ENCODE measurements around the gene PDE8A.
"Not testable (repeated sequence)": the region's sequence is repeated elsewhere in the genome, so short reads cannot be mapped to it uniquely, and the experiment has no call there.

PDE8A gene

GRCh38 chr15:85011724-85012123 lies 30.1 kb downstream of the PDE8A start:
- DNase-seq, result not testable (repeated sequence)

GRCh38 chr15:85013785-85014184 lies 32.1 kb downstream of the PDE8A start:
- no peak for DNase-seq

DNA sequence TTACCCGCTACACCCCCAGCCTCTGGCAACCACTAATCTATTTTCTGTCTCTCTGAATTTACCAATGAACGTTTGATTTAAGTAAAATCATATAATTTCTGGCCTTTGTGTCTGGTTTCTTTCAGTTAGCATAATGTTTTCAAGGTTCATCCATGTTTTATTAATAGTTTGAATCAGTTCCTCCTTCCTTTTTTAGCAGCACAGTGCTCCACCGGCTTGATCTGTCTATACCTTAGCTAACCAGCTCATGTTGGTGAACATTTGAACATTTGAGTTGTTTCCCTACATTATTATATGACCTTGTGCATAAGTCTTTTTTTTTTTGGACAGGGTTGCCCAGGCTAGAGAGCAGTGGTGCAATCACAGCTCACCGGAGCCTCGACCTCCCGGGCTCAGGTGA lies 33.3 kb downstream of the PDE8A start:
- DNase-seq, result no peak

- DNase-seq, result no peak
Measured at GRCh38 chr15:85016275-85016674, 34.6 kb downstream of the PDE8A start.

DNA sequence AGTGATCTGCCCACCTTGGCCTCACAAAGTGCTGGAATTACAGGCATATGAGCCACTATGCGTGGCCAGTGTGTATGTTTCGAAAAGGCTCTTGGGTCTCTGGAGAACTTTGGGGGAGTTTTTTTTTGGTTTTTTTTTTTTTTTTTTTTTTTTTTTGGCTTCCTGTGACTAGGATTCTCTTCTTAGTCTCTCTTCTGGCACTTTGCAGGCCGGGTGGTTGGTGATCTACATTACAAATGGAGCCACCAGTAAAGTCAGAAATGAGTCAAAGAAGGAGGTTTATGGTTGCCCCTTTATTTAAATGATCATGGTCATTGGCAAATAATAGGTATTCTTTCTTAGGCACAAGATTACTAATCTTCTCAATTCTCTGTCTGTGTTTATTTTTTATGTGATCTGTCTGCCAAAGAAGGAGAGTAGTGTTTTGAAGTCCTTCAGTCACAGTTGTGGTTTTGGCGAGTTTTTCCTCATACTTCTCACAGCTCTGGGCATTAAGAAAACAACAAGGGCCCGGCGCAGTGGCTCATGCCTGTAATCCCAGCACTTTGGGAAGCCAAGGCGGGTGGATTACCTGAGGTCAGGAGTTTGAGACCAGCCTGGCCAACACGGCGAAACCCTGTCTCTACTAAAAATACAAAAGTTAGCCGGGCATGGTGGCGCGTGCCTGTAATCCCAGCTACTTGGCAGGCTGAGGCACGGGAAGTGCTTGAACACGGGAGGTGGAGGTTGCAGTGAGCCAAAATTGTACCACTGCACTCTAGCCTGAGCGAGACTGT lies 38.3 kb downstream of the PDE8A start:
- DNase-seq, result no peak

DNA sequence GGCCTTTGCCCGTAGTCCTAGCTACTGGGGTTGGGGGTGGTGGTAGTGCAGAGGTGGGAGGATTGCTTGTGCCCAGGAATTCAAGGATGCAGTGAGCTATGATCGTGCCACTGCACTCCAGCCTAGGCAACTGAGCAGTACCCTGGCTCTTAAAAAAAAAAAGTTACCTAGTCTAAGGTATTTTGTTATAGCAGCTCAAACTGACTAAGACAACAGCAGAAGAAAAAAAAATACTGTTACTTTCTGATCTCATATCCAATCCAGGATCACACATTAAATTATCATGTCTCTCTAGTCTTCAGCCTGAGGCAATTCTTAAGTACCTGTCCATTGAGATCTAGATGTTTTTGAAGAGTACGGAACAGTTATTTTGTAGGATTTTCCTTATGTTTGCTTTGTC lies 39.8 kb downstream of the PDE8A start:
- no peak for DNase-seq

DNA sequence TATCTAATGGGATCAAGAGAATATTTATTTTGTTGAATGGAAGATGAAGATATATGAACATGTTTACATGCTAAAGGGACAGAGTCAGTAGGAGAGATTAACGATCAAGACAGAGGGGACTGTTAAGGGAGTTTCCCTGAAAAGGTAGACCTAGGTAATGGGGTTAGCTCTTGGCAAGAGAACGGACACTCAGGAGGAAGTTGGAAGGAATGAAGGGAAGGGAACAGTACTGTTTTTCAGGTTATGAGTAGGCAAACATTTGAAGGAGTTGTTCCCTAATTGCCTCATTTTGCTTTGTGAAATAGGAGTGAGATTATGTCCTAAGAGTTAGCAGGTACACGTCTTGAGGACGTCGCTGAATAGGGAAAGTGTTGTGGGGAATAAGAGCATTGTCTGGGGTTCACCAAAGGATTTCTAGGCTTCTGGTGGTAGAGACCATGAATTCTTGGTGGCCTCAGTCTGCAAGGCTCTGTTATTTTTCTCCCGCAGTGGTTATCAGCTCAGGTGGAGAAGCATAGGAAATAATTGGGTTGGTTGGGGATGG lies 41.3 kb downstream of the PDE8A start:
- DNase-seq, result no peak

DNA sequence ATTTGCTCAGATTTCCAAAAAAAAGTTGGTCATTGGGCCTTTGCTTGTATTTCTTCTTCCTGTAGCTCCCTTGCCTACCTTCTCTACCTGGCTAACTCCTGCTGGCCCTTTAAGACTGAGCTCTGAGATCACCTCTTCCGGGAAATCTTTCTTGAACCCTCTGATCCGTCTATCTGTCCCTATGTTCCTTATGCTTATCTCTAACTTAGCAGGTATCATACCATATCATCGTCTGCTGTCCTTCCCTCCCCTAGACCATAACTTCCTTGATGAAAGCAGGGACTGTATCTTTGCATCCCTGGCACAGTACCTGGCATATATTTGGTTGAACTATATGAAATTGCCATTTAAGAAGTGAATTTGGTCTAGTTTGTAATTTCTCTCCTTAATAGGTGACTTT lies 42.3 kb downstream of the PDE8A start:
- no peak for DNase-seq

DNA sequence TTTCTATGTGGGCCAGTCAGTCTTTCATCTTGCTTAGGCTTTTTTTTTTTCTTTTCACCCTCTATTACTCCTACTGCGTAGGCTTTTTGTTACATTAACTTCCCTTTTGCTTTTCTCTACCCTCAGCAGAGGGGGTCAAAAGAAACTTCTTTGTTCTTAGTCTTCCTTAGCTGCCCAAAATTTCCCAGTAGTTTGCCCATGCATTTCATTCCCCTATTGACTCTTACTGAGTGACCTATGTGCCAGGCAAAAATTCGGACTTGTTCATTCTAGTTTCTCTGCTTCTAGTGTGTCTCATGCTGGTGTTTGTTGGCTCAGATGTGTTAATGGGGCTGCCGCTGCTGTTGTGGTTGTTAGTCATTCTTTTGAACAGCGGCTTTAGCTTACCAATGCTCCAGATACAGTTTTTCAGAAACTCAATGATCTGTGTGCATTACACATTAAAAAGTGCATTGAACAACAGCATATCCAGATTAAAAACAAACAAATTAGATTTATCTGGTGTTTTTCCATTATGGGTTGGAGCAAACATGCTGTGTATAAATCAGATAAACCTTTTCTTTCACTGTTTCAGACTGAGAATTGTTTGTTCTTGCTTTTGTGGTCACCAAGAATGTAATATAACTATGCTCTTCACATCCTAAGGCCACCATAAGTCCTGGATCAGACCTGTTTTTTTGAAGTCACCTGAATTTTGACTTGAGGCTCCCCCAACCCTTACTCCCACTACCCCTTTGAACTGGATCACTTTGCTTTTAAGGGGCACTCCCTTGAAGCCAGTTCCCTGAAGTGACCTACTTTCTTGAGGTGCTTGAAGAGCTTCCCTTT lies 43.1 kb downstream of the PDE8A start:
- no peak for DNase-seq

DNA sequence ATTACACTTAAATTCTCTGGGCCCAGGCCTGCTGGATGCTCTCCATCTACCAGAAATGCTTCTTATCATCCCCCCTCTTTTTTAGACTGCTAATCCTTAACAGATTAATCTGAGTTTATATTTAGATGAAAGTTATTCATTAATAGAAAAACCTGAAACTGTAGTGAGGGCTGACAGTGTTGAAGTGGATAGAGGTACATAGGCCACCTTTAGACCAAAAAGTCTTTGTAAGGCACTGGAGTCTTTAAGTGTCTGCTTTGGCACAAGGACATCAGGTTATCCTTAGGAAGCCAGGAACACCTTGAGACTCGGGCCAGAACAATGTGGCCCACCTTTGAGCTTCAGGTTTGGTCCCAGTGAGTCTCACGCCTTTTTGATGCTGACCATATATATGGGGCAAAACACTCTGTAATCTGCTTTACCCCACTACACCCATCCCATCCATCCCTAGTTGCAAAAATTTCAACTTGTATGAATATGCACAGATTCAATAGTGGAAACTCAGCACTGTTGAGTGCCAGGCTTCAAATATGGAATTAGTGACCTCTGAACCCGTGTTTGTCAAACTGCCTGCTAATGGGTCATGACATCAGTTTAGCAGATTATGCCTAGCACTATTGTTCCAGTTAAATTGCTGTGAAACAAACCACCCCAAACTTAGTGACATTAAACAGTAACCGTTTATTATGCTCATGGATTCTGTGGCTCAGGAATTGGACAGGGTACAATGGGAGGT lies 44.0 kb downstream of the PDE8A start:
- DNase-seq, result no peak

DNA sequence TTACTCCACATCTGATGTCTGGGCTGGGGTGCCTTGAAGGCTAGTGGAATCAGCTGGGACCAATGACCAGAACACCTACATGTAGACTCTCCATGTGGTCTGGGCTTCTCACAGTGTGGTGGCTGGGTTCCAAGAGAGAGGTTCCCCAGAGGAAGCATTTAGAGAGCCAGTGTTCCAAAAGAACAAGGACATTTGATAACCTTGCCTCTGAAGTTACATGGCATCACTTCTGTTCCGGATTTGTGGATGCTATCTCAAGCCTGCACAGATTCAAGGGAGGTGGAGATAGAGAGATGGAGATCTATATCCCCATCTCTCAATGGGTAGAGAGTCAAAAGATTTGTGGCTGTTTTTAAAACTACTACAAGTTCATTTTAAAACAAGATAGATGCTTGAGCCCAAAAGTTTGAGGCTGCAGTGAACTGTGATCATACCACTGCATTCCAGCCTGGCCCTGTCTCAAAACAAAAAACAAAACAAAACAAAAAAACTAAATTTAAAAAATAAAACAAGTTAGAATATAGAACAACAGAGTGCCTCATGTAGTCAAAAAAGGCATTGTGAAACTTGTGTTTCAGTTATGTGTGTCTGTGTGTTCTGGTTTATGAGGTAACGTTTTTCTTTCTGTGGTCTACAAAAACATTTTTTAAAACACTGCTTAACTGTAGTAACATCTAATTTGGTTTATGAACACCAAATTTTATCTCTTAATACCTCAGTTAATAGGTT lies 44.8 kb downstream of the PDE8A start:
- DNase-seq, result no peak

- DNase-seq, result no peak
Measured at GRCh38 chr15:85027033-85027380, 45.4 kb downstream of the PDE8A start.

GRCh38 chr15:85027421-85027820 lies 45.8 kb downstream of the PDE8A start:
- no peak for DNase-seq

GRCh38 chr15:85028416-85028815 lies 46.8 kb downstream of the PDE8A start:
- no peak for DNase-seq

DNA sequence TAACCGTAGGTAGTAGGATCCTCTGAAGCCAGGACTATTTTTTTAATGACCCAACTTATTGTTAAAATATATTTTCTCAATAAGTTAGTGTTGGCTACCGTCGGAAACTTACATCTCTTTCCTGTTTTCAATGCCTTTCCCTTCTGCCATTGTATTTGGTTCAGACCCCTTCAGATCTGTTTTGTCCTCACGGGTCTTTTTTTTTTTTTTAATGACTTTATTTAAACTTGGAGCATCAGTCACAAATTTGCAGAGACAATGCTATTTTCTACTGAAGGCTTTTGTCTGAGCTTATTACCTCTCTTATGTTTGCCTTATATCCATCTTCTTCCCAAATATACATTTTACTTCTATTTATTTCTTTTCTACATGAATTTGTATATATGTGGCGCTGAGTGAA lies 47.6 kb downstream of the PDE8A start:
- no peak for DNase-seq

DNA sequence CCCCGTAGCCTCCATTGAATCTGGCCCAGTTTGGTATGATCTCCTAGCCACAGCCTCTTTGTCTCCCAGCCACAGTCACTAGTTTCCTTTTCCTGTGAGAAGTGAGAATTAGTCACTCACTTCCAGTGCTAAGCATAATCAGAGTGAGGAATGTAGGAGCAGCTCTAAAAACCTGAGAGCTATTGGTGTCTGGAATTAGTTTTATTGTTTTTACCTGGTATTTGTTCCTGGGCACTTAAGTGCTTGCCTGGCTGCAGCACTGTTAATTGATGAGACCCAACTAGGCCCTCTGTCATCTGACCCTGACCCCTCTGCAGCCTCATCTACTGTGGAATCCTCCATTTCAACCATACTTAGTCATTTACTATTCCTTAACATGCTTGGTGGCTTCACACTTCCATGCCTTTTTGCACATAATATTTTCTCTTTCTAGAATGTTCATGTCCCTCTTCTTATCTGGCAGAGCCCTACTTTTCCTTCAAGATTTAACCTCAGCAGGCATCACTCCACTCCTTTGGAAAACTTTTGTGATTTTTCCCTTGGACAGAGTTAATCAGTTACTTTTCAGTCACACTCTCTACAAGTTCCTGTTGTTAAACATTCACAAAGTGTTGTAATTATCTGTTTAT lies 48.8 kb downstream of the PDE8A start:
- no peak for DNase-seq

- no peak for DNase-seq
Measured at GRCh38 chr15:85031086-85031943, 49.7 kb downstream of the PDE8A start.

DNA sequence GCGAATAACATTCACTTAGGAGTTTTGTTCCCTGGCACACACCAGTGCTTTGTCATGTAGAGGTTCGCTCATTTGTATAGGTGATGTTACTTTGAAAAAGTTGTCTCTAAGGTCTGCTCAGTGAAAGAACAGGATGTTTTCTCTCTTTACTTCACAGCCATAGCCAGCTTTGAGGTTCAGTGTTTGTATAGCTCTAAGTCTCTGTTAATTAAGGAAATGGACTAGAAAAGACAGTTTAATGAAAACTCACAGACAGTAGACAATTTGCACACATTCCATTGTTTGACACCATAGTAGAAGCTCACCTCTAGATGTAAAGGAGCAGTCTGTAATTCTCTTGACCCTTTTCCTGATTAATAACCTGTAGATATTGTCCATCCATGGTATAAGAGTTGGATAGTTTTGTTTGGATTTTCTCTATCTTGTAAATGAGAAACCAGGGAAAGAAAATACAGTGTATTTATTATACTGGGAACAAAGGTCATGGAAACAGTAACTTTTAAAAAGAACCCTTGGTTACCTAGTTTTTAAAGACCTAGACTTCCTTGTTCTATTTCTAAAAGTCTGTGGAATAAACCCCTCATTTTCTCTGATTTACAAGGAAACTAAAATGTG lies 50.4 kb downstream of the PDE8A start:
- DNase-seq, result no peak

GRCh38 chr15:85033148-85033547 lies 51.5 kb downstream of the PDE8A start:
- no peak for DNase-seq

GRCh38 chr15:85034276-85034675 lies 52.6 kb downstream of the PDE8A start:
- no peak for DNase-seq

DNA sequence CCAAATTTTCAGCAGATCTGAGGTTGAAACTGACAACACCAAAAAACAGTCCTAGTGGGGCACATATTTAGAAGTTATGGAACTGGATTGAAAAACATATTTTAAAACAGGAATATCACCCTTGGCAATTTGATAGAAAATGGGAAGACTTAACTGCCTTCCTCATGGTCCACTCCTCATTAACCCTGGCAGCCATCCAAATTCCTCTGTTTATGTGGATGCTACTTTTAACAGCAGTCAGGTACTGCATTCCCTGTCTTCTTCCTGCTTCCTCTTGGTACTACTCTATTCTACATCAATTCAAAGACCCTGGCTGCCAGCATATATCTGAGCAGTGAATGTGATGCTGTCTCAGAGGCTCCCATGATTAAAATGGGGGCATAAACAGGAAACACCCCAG lies 54.3 kb downstream of the PDE8A start:
- DNase-seq, result no peak
